HCT116 (cell line): ENCODE data around the gene PCDH9. TPM values are rescaled to one million over a fixed set of nuclear protein-coding genes. Genes with fewer than 3 reads are reported as not detected.

ENCODE experiments used
- ATAC-seq: fragments of 200-7000 bp; cut with Tn5 transposase; 2 replicates; pipeline ENCODE4 v1.9.1; 2020; ENCODE audit warnings: mild to moderate bottlenecking, moderate library complexity
- BruUV-seq: library from RNA; stranded (reverse); fragments of 400-500 nt; replicated peaks from 2 replicates; lab custom pipeline; 2021; lab: Mats Ljungman, UMichigan
- CTCF ChIA-PET: fragments of 300-600 bp; sonication (Branson Sonifier 250); formaldehyde crosslinking; loops from one replicate; lab custom pipeline; 2021; ENCODE audit warnings: antibody characterized with exemption; lab: Charles Lee
- POLR2A ChIA-PET: fragments of 300-600, 350-600 bp; sonication (Branson Sonifier 250); formaldehyde crosslinking; loops from one replicate; lab custom pipeline; 2021; ENCODE audit warnings: antibody characterized with exemption; lab: Charles Lee
- RAD21 ChIA-PET, 2 experiments: fragments of 300-600 bp; sonication (Branson Sonifier 250); formaldehyde crosslinking; loops; one replicate each; lab custom pipeline; 2023; ENCODE audit warnings: low total read pairs in 2 of 2; ENCODE audit not compliant: uncharacterized antibody in 2 of 2, unreplicated experiment in 2 of 2, low non-redundant PET in 1 of 2; lab: Charles Lee
- DNase-seq: peaks from one replicate; pipeline ENCODE4 v3.0.0-alpha.2; 2010; ENCODE audit warnings: low read depth, low spot score
- H2AFZ ChIP-seq: fragments of 200-600 bp; shearing (Covaris generic), sonication (generic); 2 replicates; pipeline ENCODE4 v1.6.1; 2017; ENCODE audit warnings: low read depth, mixed run types, mixed read lengths, antibody characterized with exemption, low read length; ENCODE audit not compliant: poor library complexity, severe bottlenecking
- H3K27ac ChIP-seq: 2 replicates; pipeline ENCODE4 v1.5.1; 2012; ENCODE audit warnings: low read depth, low read length
- H3K27me3 ChIP-seq: fragments of 200-600 bp; sonication (generic); 2 replicates; pipeline ENCODE4 v1.6.1; 2016; ENCODE audit warnings: mixed run types, low read length, mixed read lengths; ENCODE audit not compliant: insufficient read depth
- H3K36me3 ChIP-seq, 2 experiments: fragments of 200-500 bp in 1 of 2; fragments of 200-600 bp in 1 of 2; sonication (Bioruptor generic) in 1 of 2; sonication (generic) in 1 of 2; 2 replicates each; pipeline versions ENCODE4 v1.5.1 to v1.6.1; 2014 to 2016; ENCODE audit warnings: low read length in 2 of 2, inconsistent platforms in 1 of 2, mixed read lengths in 1 of 2, mixed run types in 1 of 2; ENCODE audit not compliant: insufficient read depth in 2 of 2, control insufficient read depth in 1 of 2
- H3K4me1 ChIP-seq, 2 experiments: fragments of 200-600 bp in 1 of 2; sonication (generic) in 1 of 2; 2 replicates each; pipeline versions ENCODE4 v1.5.1 to v1.6.1; 2012 to 2017; ENCODE audit warnings: low read length in 2 of 2, inconsistent platforms in 1 of 2, mild to moderate bottlenecking in 1 of 2, mixed read lengths in 1 of 2, mixed run types in 1 of 2, moderate library complexity in 1 of 2; ENCODE audit not compliant: insufficient read depth in 2 of 2, control insufficient read depth in 1 of 2
- H3K4me2 ChIP-seq: fragments of 200-600 bp; sonication (generic); 2 replicates; pipeline ENCODE4 v1.6.1; 2017; ENCODE audit warnings: mixed run types, low read length, mixed read lengths
- H3K4me3 ChIP-seq, 2 experiments: fragments of 200-600 bp in 1 of 2; sonication (generic) in 1 of 2; replicated peaks in 1 of 2; 2 replicates each; pipeline ENCODE4 v1.5.1; 2011 to 2016; ENCODE audit warnings: low read length in 2 of 2, control low read depth in 1 of 2, low read depth in 1 of 2, mild to moderate bottlenecking in 1 of 2, mixed read lengths in 1 of 2, mixed run types in 1 of 2
- H3K79me2 ChIP-seq: fragments of 200-600 bp; sonication (generic); 2 replicates; pipeline ENCODE4 v1.6.1; 2017; ENCODE audit warnings: mild to moderate bottlenecking, mixed run types, low read length, moderate library complexity, mixed read lengths; ENCODE audit not compliant: insufficient read depth
- H3K9ac ChIP-seq: fragments of 200-600 bp; sonication (generic); 2 replicates; pipeline ENCODE4 v1.6.1; 2016; ENCODE audit warnings: low read length, mixed read lengths
- H3K9me2 ChIP-seq: fragments of 200-600 bp; sonication (generic), shearing (Covaris generic); 2 replicates; pipeline ENCODE4 v1.6.1; 2017; ENCODE audit warnings: mixed run types, mild to moderate bottlenecking, moderate library complexity; ENCODE audit not compliant: insufficient read depth
- H3K9me3 ChIP-seq, 2 experiments: fragments of 200-500 bp in 1 of 2; fragments of 200-600 bp in 1 of 2; sonication (Bioruptor generic) in 1 of 2; sonication (generic) in 1 of 2; 2 replicates each; pipeline ENCODE4 v1.6.1; 2014 to 2017; ENCODE audit warnings: low read length in 2 of 2, mixed read lengths in 2 of 2, inconsistent platforms in 1 of 2, low read depth in 1 of 2, mild to moderate bottlenecking in 1 of 2, mixed run types in 1 of 2, moderate library complexity in 1 of 2; ENCODE audit not compliant: control insufficient read depth in 1 of 2, insufficient read depth in 1 of 2
- H4K20me1 ChIP-seq: fragments of 200-600 bp; sonication (generic), shearing (Covaris generic); 2 replicates; pipeline ENCODE4 v1.6.1; 2017; ENCODE audit warnings: mixed run types, mild to moderate bottlenecking, moderate library complexity; ENCODE audit not compliant: insufficient read depth
- CBX3 ChIP-seq: IDR thresholded peaks from 2 replicates; pipeline ENCODE4 v1.6.1; 2012; ENCODE audit warnings: low read depth
- CEBPB ChIP-seq: IDR thresholded peaks from 2 replicates; pipeline ENCODE4 v1.6.1; 2012; ENCODE audit warnings: low read depth
- EZH2phosphoT487 ChIP-seq: fragments of 200-600 bp; IDR thresholded peaks from 2 replicates; pipeline ENCODE4 v1.6.1; 2018; ENCODE audit warnings: antibody characterized with exemption, borderline replicate concordance
- JUND ChIP-seq: IDR thresholded peaks from 2 replicates; pipeline ENCODE4 v1.6.1; 2012
- POLR2AphosphoS5 ChIP-seq: IDR thresholded peaks from 2 replicates; pipeline ENCODE4 v1.6.1; 2011; ENCODE audit warnings: mild to moderate bottlenecking, low read depth, low read length, moderate library complexity
- SIN3A ChIP-seq: IDR thresholded peaks from 2 replicates; pipeline ENCODE4 v1.6.1; 2012; ENCODE audit warnings: low read depth
- YY1 ChIP-seq: IDR thresholded peaks from 2 replicates; pipeline ENCODE4 v1.6.1; 2011; ENCODE audit warnings: low read length, low read depth, moderate library complexity, mild to moderate bottlenecking; ENCODE audit not compliant: insufficient replicate concordance; ENCODE audit errors: extremely low read depth
- ZFX ChIP-seq: fragments of 450-650 bp; IDR thresholded peaks from 2 replicates; pipeline ENCODE4 v1.6.1; 2017
- intact Hi-C: fragments of 100-400 bp; cut with micrococcal nuclease; formaldehyde crosslinking; loops from 2 replicates; pipeline ENCODE4 v1.10.0; 2022
- total RNA-seq: library from RNA; stranded (reverse); gene quantifications from one replicate; pipeline ENCODE4 v1.2.1, GENCODE V29; 2021; ENCODE audit not compliant: unreplicated experiment

The PCDH9 gene
- total RNA-seq, 1 experiment from 2014 or later, result 0.02 TPM

DNA sequence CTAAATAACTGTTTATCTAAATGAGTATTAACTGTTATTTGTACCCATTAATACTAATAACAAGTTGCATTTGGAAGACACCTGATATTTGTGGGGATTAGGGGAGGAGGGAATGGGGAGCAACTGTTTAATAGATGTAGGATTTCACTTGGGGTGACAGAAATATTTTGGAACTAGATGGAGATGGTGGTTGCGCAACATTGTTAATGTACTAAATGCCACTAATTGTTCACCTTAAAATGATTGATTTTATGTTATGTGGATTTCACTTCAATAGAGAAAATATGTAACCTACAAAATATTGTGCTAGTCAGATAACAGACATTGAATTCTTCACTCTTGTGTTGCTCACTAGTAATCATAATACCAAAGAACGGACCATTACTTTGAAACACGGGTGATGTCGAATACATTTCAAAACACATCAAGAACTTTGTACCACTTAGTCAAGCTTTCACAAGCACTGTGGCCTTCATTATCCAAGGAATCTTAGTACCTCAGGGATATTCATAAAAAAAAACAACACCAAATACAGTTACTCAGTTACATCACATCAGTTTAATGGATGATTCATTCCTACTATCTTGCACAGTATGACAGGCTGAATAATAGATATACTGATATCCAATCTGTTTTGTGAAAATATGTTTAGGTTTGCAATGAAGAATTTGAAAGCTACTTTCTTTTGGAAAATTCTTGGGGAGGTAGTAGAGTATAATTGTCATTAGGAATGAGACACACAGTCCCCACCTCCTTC lies 721.8 kb downstream of the PCDH9 start:
- Histone ChIP-seq H3K79me2 (no peaks in the 10 kb centered on the region), H3K4me2 (no peak overlapping the region), H3K27me3 (no peaks in the 10 kb centered on the region), H3K9ac (no peak overlapping the region), H3K4me3 (no peak overlapping the region), H4K20me1 (no peaks in the 10 kb centered on the region), H3K27ac (no peak overlapping the region), H3K36me3 (no peaks in the 10 kb centered on the region), H3K9me2 (no peaks in the 10 kb centered on the region), H2AFZ (no peak overlapping the region), H3K4me1 (no peaks in the 10 kb centered on the region), H3K9me3 (no peaks in the 10 kb centered on the region)
- ChIA-PET CTCF (no interaction called here), POLR2A (no interaction called here), RAD21 (no interaction called here)
- intact Hi-C loops, result no loop called here
- ATAC-seq (no peak), DNase-seq (no peak)
- BruUV-seq, result no TSS peak
- TF ChIP-seq JUND (no peak), POLR2AphosphoS5 (no peak), SIN3A (no peak), ZFX (no peak)

DNA sequence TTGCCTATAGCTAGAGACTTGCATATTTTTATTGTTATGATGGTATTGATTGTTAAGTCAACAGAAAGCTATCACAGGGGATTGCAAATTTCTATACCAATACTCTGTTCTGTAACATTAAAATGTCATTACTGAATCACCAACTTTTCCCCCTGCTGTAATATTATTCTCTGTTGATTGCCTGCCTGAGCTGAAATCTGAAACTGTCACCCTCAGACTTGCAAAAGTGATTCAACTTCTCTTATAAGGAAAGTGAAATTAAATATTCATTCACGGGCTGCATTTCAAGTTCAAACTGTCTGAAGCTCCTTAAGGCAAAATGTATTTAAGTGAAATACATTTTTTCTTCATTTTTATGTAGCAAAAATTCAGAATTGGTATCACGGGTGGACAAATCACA lies 723.2 kb downstream of the PCDH9 start:
- no peak overlapping the region for H3K4me2 ChIP-seq
- H3K79me2 ChIP-seq, result no peaks in the 10 kb centered on the region
- BruUV-seq, result no TSS peak
- no peaks in the 10 kb centered on the region for H3K9me3 ChIP-seq
- H3K9ac ChIP-seq, result no peak overlapping the region
- ATAC-seq, result no peak
- POLR2A ChIA-PET, result no interaction called here
- no peaks in the 10 kb centered on the region for H3K36me3 ChIP-seq
- RAD21 ChIA-PET, result interaction anchor here in 1 of 2 experiments (0.6 kb wide), 1 partner anchor 732 kb away, joined by 3 read pairs; no protein-coding TSS in a partner anchor
- no peaks in the 10 kb centered on the region for H3K9me2 ChIP-seq
- H3K27ac ChIP-seq, result no peak overlapping the region
- H3K4me3 ChIP-seq, result no peak overlapping the region
- DNase-seq, result no peak
- intact Hi-C loops, result no loop called here
- H2AFZ ChIP-seq, result no peak overlapping the region
- no peak for TF ChIP-seq EZH2phosphoT487
- no peak for TF ChIP-seq POLR2AphosphoS5
- no peak for TF ChIP-seq YY1
- TF ChIP-seq CBX3, result no peak
- no peak for TF ChIP-seq CEBPB
- TF ChIP-seq SIN3A, result no peak
- no peak for TF ChIP-seq JUND
- no peaks in the 10 kb centered on the region for H3K27me3 ChIP-seq
- H4K20me1 ChIP-seq, result no peaks in the 10 kb centered on the region
- no peaks in the 10 kb centered on the region for H3K4me1 ChIP-seq
- CTCF ChIA-PET, result no interaction called here
